SK-N-SH (cell line): Measurements from ENCODE around the gene DENND1C. TPM values are rescaled to one million over a fixed set of nuclear protein-coding genes. Genes with fewer than 3 reads are reported as not detected.

Experiments used
- CTCF ChIA-PET: fragments of 300-600, 350-600 bp; formaldehyde crosslinking; extraction: SDS; loops from one replicate; lab custom pipeline; 2021; lab: Yijun Ruan, JAX
- POLR2A ChIA-PET: fragments of 350-600 bp; sonication (Branson Sonifier 250); formaldehyde crosslinking; extraction: SDS; loops from one replicate; lab custom pipeline; 2020; ENCODE audit warnings: antibody characterized with exemption, inconsistent platforms; lab: Yijun Ruan, JAX
- DNase-seq: peaks from one replicate; pipeline ENCODE4 v3.0.0; 2012
- H2AFZ ChIP-seq: fragments of 200-600 bp; sonication (generic); 2 replicates; pipeline ENCODE4 v1.8.1; 2016; ENCODE audit warnings: antibody characterized with exemption, mild to moderate bottlenecking, low read depth
- H3F3A ChIP-seq: fragments of 200-600 bp; sonication (generic); replicated peaks from 2 replicates; pipeline ENCODE3; 2016; ENCODE audit warnings: antibody characterized with exemption, mild to moderate bottlenecking; ENCODE audit not compliant: insufficient read depth
- H3K27ac ChIP-seq, 2 experiments: fragments of 200-500 bp in 1 of 2; fragments of 200-600 bp in 1 of 2; sonication (Bioruptor generic) in 1 of 2; sonication (generic), shearing (Covaris generic) in 1 of 2; 2 replicates each; pipeline versions ENCODE4 v1.5.1 to v1.6.1; 2014 to 2016; ENCODE audit warnings: low read depth in 2 of 2, inconsistent platforms in 1 of 2, low read length in 1 of 2, mild to moderate bottlenecking in 1 of 2, mixed read lengths in 1 of 2
- H3K27me3 ChIP-seq: fragments of 200-600 bp; sonication (generic), shearing (Covaris generic); 2 replicates; pipeline ENCODE4 v1.6.1; 2016; ENCODE audit warnings: mixed run types; ENCODE audit not compliant: insufficient read depth
- H3K36me3 ChIP-seq, 2 experiments: fragments of 200-500 bp in 1 of 2; fragments of 200-600 bp in 1 of 2; sonication (Bioruptor generic) in 1 of 2; sonication (generic) in 1 of 2; replicated peaks in 1 of 2; 2 replicates each; pipeline versions ENCODE3 to v1.5.1; 2014 to 2016; ENCODE audit warnings: low read length in 1 of 2, mild to moderate bottlenecking in 1 of 2; ENCODE audit not compliant: insufficient read depth in 2 of 2, control insufficient read depth in 1 of 2
- H3K4me1 ChIP-seq, 2 experiments: fragments of 200-500 bp in 1 of 2; fragments of 200-600 bp in 1 of 2; sonication (Bioruptor generic) in 1 of 2; sonication (generic), shearing (Covaris generic) in 1 of 2; 2 replicates each; pipeline versions ENCODE4 v1.5.1 to v1.6.1; 2014 to 2016; ENCODE audit warnings: low read depth in 1 of 2, low read length in 1 of 2, mixed run types in 1 of 2; ENCODE audit not compliant: insufficient read depth in 2 of 2, control insufficient read depth in 1 of 2
- H3K4me2 ChIP-seq: fragments of 200-600 bp; sonication (generic), shearing (Covaris generic); 2 replicates; pipeline ENCODE4 v1.6.1; 2017; ENCODE audit warnings: mixed run types
- H3K4me3 ChIP-seq, 2 experiments: fragments of 200-500 bp in 1 of 2; fragments of 200-600 bp in 1 of 2; sonication (Bioruptor generic) in 1 of 2; sonication (generic), shearing (Covaris generic) in 1 of 2; 2 replicates each; pipeline versions ENCODE4 v1.5.1 to v1.8.1; 2014 to 2016; ENCODE audit warnings: low read depth in 2 of 2, inconsistent platforms in 1 of 2, low read length in 1 of 2, mild to moderate bottlenecking in 1 of 2, mixed read lengths in 1 of 2, moderate library complexity in 1 of 2
- H3K79me2 ChIP-seq: fragments of 200-600 bp; sonication (generic); 2 replicates; pipeline ENCODE4 v1.8.1; 2017; ENCODE audit warnings: mild to moderate bottlenecking; ENCODE audit not compliant: insufficient read depth
- H3K9ac ChIP-seq: fragments of 200-600 bp; sonication (generic); 2 replicates; pipeline ENCODE4 v1.6.1; 2017; ENCODE audit warnings: mixed run types
- H3K9me2 ChIP-seq: fragments of 200-600 bp; sonication (generic); 2 replicates; pipeline ENCODE4 v1.6.1; 2017; ENCODE audit warnings: mixed run types
- H3K9me3 ChIP-seq: fragments of 200-600 bp; sonication (generic); 2 replicates; pipeline ENCODE4 v1.6.1; 2017; ENCODE audit warnings: mixed run types, mild to moderate bottlenecking, moderate library complexity
- H4K20me1 ChIP-seq: fragments of 200-600 bp; sonication (generic); 2 replicates; pipeline ENCODE4 v1.6.1; 2017; ENCODE audit warnings: mild to moderate bottlenecking, mixed run types; ENCODE audit not compliant: insufficient read depth
- CHD2 ChIP-seq: fragments of 150-350 bp; IDR thresholded peaks from 2 replicates; pipeline ENCODE4 v1.6.1; 2018; ENCODE audit warnings: low read length; ENCODE audit not compliant: partially characterized antibody
- CTCF ChIP-seq: fragments of 200-600 bp; sonication (generic); IDR thresholded peaks from 2 replicates; pipeline ENCODE4 v1.6.1; 2017; ENCODE audit warnings: antibody characterized with exemption, mild to moderate bottlenecking, moderate library complexity
- EZH2phosphoT487 ChIP-seq: fragments of 200-600 bp; sonication (generic); IDR thresholded peaks from 2 replicates; pipeline ENCODE4 v1.6.1; 2017; ENCODE audit warnings: low read depth, mixed run types, mild to moderate bottlenecking, antibody characterized with exemption, moderate library complexity, borderline replicate concordance
- FOSL2 ChIP-seq: IDR thresholded peaks from 2 replicates; pipeline ENCODE4 v1.4.0; 2012; ENCODE audit warnings: low read depth, mild to moderate bottlenecking, moderate library complexity, borderline replicate concordance
- FOXM1 ChIP-seq: IDR thresholded peaks from 2 replicates; pipeline ENCODE4 v1.4.0; 2012; ENCODE audit warnings: low read depth, mild to moderate bottlenecking
- GABPA ChIP-seq: IDR thresholded peaks from 2 replicates; pipeline ENCODE4 v1.4.0; 2012; ENCODE audit warnings: low read depth, mild to moderate bottlenecking
- IRF3 ChIP-seq: fragments of 150-350 bp; IDR thresholded peaks from 2 replicates; pipeline ENCODE4 v1.6.1; 2016; ENCODE audit warnings: mild to moderate bottlenecking, low read depth, low read length
- PBX3 ChIP-seq: IDR thresholded peaks from 2 replicates; pipeline ENCODE4; 2012
- RAD21 ChIP-seq: IDR thresholded peaks from 2 replicates; pipeline ENCODE4 v1.6.1; 2012; ENCODE audit warnings: mild to moderate bottlenecking, low read length
- REST ChIP-seq: IDR thresholded peaks from 2 replicates; pipeline ENCODE4 v1.6.1; 2012; ENCODE audit warnings: mild to moderate bottlenecking, low read depth, low read length, moderate library complexity
- TAF1 ChIP-seq: IDR thresholded peaks from 2 replicates; pipeline ENCODE4 v1.6.1; 2012; ENCODE audit warnings: low read depth, mild to moderate bottlenecking, low read length, moderate library complexity, borderline replicate concordance
- TCF12 ChIP-seq: IDR thresholded peaks from 2 replicates; pipeline ENCODE4 v1.4.0; 2012
- USF1 ChIP-seq: IDR thresholded peaks from 2 replicates; pipeline ENCODE4 v1.4.0; 2012; ENCODE audit warnings: low read depth, borderline replicate concordance
- USF2 ChIP-seq: fragments of 150-350 bp; IDR thresholded peaks from 2 replicates; pipeline ENCODE4 v1.6.1; 2017; ENCODE audit warnings: antibody characterized with exemption, low read length, low read depth, borderline replicate concordance
- YY1 ChIP-seq: IDR thresholded peaks from 2 replicates; pipeline ENCODE4 v1.4.0; 2012; ENCODE audit warnings: low read depth, mild to moderate bottlenecking
- WGBS: methylation state at CpG from one replicate; pipeline ENCODE4 v1.1.6; 2017; ENCODE audit warnings: low lambda C conversion rate; 5-methylcytosine and 5-hydroxymethylcytosine counted together
- polyA plus RNA-seq, 3 experiments: library from polyadenylated mRNA; depleted of rRNA; stranded (reverse); fragments of >200 nt; gene quantifications; 2 replicates each; pipeline ENCODE4 v1.2.3, GENCODE V29; 2012

Gene DENND1C
- polyA plus RNA-seq, 1 of the 3 experiments (the other 2 are of a cell fraction) = 0.05 TPM

GRCh38 chr19:6471076-6471475, 10.5 kb downstream of the DENND1C start (continued):
- no peak for TF ChIP-seq USF1

GRCh38 chr19:6470173-6470572, 11.4 kb downstream of the DENND1C start:
- CTCF ChIA-PET = no interaction called here
- POLR2A ChIA-PET = no interaction called here
- H3K36me3 ChIP-seq = no peaks in the 10 kb centered on the region
- no peak overlapping the region for H3K9ac ChIP-seq
- no peak overlapping the region for H3K4me2 ChIP-seq
- H3F3A ChIP-seq = no peaks in the 10 kb centered on the region
- no peak overlapping the region for H3K27ac ChIP-seq
- H3K79me2 ChIP-seq = no peaks in the 10 kb centered on the region
- no peak for DNase-seq
- H2AFZ ChIP-seq = no peak overlapping the region
- H3K9me2 ChIP-seq = no peaks in the 10 kb centered on the region
- H3K9me3 ChIP-seq = no peaks in the 10 kb centered on the region
- no peaks in the 10 kb centered on the region for H4K20me1 ChIP-seq
- H3K4me1 ChIP-seq = peaks cover 0 to under 1% of the 10 kb centered on the region in 2 experiments; a peak in 1 of 4 replicates
- H3K27me3 ChIP-seq = peaks cover 51% of the 10 kb centered on the region
- no peak overlapping the region for H3K4me3 ChIP-seq
- WGBS = 61% methylated on average over 4 of the region's 8 CpGs
- TF ChIP-seq TAF1 (no peak), USF2 (no peak), CHD2 (no peak), REST (no peak), EZH2phosphoT487 (no peak), RAD21 (no peak), GABPA (no peak), YY1 (no peak)

- Histone ChIP-seq H3K4me3 (no peak overlapping the region), H3F3A (no peaks in the 10 kb centered on the region), H3K4me1 (peaks cover 0 to 2% of the 10 kb centered on the region in 2 experiments; a peak in 1 of 4 replicates), H4K20me1 (no peaks in the 10 kb centered on the region), H3K27me3 (peaks cover 46% of the 10 kb centered on the region), H3K27ac (no peak overlapping the region), H3K9ac (no peak overlapping the region), H3K9me2 (no peaks in the 10 kb centered on the region), H3K9me3 (no peaks in the 10 kb centered on the region), H2AFZ (no peak overlapping the region), H3K36me3 (no peaks in the 10 kb centered on the region), H3K79me2 (no peaks in the 10 kb centered on the region), H3K4me2 (no peak overlapping the region)
- ChIA-PET POLR2A (no interaction called here), CTCF (no interaction called here)
- 41% methylated on average over 6 of the region's 8 CpGs for WGBS
- no peak for DNase-seq
- TF ChIP-seq EZH2phosphoT487 (no peak), PBX3 (no peak), CTCF (no peak), FOXM1 (no peak), TCF12 (no peak), IRF3 (no peak), CHD2 (no peak), FOSL2 (no peak)
These were observed 14.2 kb downstream of the DENND1C start for GRCh38 chr19:6467384-6467783.
